Karpas-422 (cell line): ENCODE results near the gene SERPINB6. TPM values are rescaled to one million over a fixed set of nuclear protein-coding genes. Genes with fewer than 3 reads are reported as not detected.

Source experiments
- DNase-seq: peaks from one replicate; pipeline ENCODE4 v3.0.0-alpha.2; 2015
- H2AFZ ChIP-seq: fragments of 200-600 bp; sonication (generic); 2 replicates; pipeline ENCODE4 v1.6.1; 2014; ENCODE audit warnings: antibody characterized with exemption, low read length, mixed read lengths
- H3K27ac ChIP-seq: fragments of 200-600 bp; sonication (generic); 2 replicates; pipeline ENCODE4 v1.5.1; 2014; ENCODE audit warnings: mild to moderate bottlenecking, low read length, moderate library complexity
- H3K27me3 ChIP-seq: fragments of 200-600 bp; sonication (generic); 2 replicates; pipeline ENCODE4 v1.6.1; 2014; ENCODE audit warnings: low read length, mixed read lengths
- H3K36me3 ChIP-seq: fragments of 200-600 bp; sonication (generic); 2 replicates; pipeline ENCODE4 v1.6.1; 2014; ENCODE audit warnings: low read length, mixed read lengths; ENCODE audit not compliant: insufficient read depth
- H3K4me1 ChIP-seq: fragments of 200-600 bp; sonication (generic); 2 replicates; pipeline ENCODE4 v1.6.1; 2014; ENCODE audit warnings: mild to moderate bottlenecking, low read length, mixed read lengths
- H3K4me2 ChIP-seq: fragments of 200-600 bp; sonication (generic); 2 replicates; pipeline ENCODE4 v1.6.1; 2014; ENCODE audit warnings: low read length, low read depth, mild to moderate bottlenecking; ENCODE audit not compliant: poor library complexity, severe bottlenecking
- H3K4me3 ChIP-seq: fragments of 200-600 bp; sonication (generic); 2 replicates; pipeline ENCODE4 v1.5.1; 2014; ENCODE audit warnings: mild to moderate bottlenecking, antibody characterized with exemption, low read length, mixed read lengths
- H3K79me2 ChIP-seq: fragments of 200-600 bp; sonication (generic); 2 replicates; pipeline ENCODE4 v1.6.1; 2014; ENCODE audit warnings: mild to moderate bottlenecking, low read length, mixed read lengths
- H3K9ac ChIP-seq: fragments of 200-600 bp; sonication (generic); 2 replicates; pipeline ENCODE4 v1.6.0; 2014; ENCODE audit warnings: low read length
- H3K9me2 ChIP-seq: fragments of 200-600 bp; sonication (generic), shearing (Covaris generic); replicated peaks from 2 replicates; pipeline ENCODE4 v1.6.0; 2014; ENCODE audit warnings: mild to moderate bottlenecking, low read length, moderate library complexity; ENCODE audit not compliant: insufficient read depth
- H3K9me3 ChIP-seq: fragments of 300-700, 200-600 bp; sonication (generic); 2 replicates; pipeline ENCODE4 v1.6.1; 2014; ENCODE audit warnings: low read length, mixed read lengths
- H4K20me1 ChIP-seq: fragments of 200-600 bp; sonication (generic); 2 replicates; pipeline ENCODE4 v1.6.1; 2014; ENCODE audit warnings: mild to moderate bottlenecking, antibody characterized with exemption, low read length, low read depth; ENCODE audit not compliant: insufficient read depth
- total RNA-seq: library from RNA; depleted of rRNA; stranded (reverse); fragments of >200 nt; shearing (Covaris generic); gene quantifications from 2 replicates; pipeline ENCODE4 v1.2.3, GENCODE V29; 2014; ENCODE audit warnings: low replicate concordance; rRNA removed

Gene SERPINB6
- not detected in 2 replicates for total RNA-seq

GRCh38 chr6:2971420-2972218 is at the start of gene SERPINB6:
Gene SERPINB6, minus strand, starts transcription at chr6:2971567. Its CDS starts 12,235 bp downstream, at chr6:2959332.
- DNase-seq, result no peak
- Histone ChIP-seq H3K4me2 (no peak within 1 kb of the TSS), H3K9ac (no peak within 1 kb of the TSS), H3K4me1 (peaks cover 5% of the 10 kb centered on the region; the same call in 1 of the 2 replicates), H3K9me3 (no peaks in the 10 kb centered on the region), H3K79me2 (no peaks in the 10 kb centered on the region), H3K4me3 (no peak within 1 kb of the TSS), H3K9me2 (no peaks in the 10 kb centered on the region), H2AFZ (no peak within 1 kb of the TSS), H3K27ac (no peak within 1 kb of the TSS), H3K27me3 (no peaks in the 10 kb centered on the region), H4K20me1 (no peaks in the 10 kb centered on the region), H3K36me3 (no peaks in the 10 kb centered on the region)

DNA sequence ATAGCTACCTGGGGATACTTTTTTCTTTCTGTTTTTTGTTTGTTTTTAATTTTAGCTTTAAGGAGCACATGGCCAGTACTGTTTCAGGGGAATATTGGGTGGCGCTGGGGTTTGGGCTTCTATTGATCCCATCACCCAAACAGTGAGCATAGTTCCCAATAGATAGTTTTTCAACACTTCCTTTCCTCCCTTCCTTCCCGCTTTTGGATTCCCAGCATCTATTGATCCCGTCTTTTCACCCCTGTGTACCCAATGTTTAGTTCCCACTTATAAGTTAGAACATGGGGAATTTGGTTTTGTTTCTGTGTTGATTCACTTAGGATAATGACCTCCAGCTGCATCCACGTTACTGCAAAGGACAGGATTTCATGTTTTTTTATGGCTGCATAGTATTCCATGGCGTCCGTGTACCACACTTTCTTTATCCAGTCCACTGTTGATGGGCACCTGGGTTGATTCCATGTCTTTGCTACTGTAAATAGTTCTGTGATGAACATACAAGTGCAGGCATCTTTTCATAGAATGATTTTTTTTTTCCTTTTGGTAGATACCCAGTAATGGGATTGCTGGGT is 48.5 kb upstream of the SERPINB6 start:
- peaks cover 7% of the 10 kb centered on the region for H3K36me3 ChIP-seq
- H3K9me2 ChIP-seq, result no peaks in the 10 kb centered on the region
- H3K4me1 ChIP-seq, result peaks cover 28% of the 10 kb centered on the region
- no peak for DNase-seq
- H4K20me1 ChIP-seq, result no peaks in the 10 kb centered on the region
- H3K9ac ChIP-seq, result no peak overlapping the region
- H2AFZ ChIP-seq, result no peak overlapping the region
- H3K27ac ChIP-seq, result no peak overlapping the region
- H3K27me3 ChIP-seq, result no peaks in the 10 kb centered on the region
- H3K9me3 ChIP-seq, result no peaks in the 10 kb centered on the region
- no peak overlapping the region for H3K4me3 ChIP-seq
- H3K79me2 ChIP-seq, result peaks cover 16% of the 10 kb centered on the region
- H3K4me2 ChIP-seq, result no peak overlapping the region

- Histone ChIP-seq H3K9me3 (no peaks in the 10 kb centered on the region), H4K20me1 (no peaks in the 10 kb centered on the region), H3K4me3 (no peak overlapping the region), H3K36me3 (peaks cover 7% of the 10 kb centered on the region), H3K9me2 (no peaks in the 10 kb centered on the region), H3K79me2 (peaks cover 16% of the 10 kb centered on the region), H3K4me1 (peaks cover 20% of the 10 kb centered on the region), H3K27me3 (no peaks in the 10 kb centered on the region), H3K4me2 (no peak overlapping the region), H3K9ac (no peak overlapping the region), H3K27ac (no peak overlapping the region), H2AFZ (no peak overlapping the region)
- no peak for DNase-seq
Observed at GRCh38 chr6:3019065-3019464, 47.7 kb upstream of the SERPINB6 start.

- no peak for DNase-seq
Observed at GRCh38 chr6:3017304-3017703, 45.9 kb upstream of the SERPINB6 start.

DNA sequence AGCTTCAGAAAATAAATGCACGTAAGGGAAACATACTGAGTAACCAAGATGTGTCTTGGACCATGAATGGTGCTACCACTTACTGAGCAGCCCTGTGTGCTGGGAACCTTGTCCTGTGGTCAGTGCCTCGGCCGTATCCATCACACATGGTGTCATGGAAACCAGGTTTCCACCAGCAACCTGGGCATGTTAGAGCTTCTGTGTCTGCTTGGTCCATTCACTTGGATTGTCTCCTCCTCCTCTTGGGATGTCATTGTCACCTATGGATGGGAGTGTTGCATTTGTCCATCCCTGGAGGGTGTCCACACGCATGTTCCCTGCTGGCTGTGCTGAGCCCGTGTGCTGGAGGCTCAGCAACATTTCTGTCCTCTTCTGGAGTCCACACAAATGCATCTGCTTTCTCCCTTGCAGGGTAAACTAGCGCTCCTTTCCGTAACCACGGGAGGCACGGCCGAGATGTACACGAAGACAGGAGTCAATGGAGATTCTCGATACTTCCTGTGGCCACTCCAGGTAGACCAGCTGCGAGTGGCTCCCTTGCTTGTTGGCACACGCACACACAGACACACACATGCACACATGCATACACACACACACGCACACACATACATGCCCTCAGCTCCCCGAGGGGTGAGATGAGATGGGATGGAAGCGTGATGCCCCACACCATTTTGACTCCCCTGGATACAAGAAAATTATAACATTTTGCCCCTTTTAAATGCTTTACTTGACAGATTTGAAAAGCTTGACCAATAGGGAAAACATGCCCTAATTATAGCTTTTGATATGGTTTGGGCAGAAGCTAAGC is 45.3 kb upstream of the SERPINB6 start:
- no peaks in the 10 kb centered on the region for H3K27me3 ChIP-seq
- no peak overlapping the region for H3K4me3 ChIP-seq
- no peaks in the 10 kb centered on the region for H3K9me2 ChIP-seq
- no peaks in the 10 kb centered on the region for H4K20me1 ChIP-seq
- no peak overlapping the region for H3K4me2 ChIP-seq
- H3K27ac ChIP-seq, result no peak overlapping the region
- DNase-seq, result no peak
- H3K4me1 ChIP-seq, result no peaks in the 10 kb centered on the region
- no peaks in the 10 kb centered on the region for H3K79me2 ChIP-seq
- peaks cover 7% of the 10 kb centered on the region for H3K9me3 ChIP-seq
- peaks cover 7% of the 10 kb centered on the region for H3K36me3 ChIP-seq
- no peak overlapping the region for H3K9ac ChIP-seq
- no peak overlapping the region for H2AFZ ChIP-seq

More at GRCh38 chr6:3017304-3017703, 45.9 kb upstream of the SERPINB6 start:
- Histone ChIP-seq H3K9me2 (no peaks in the 10 kb centered on the region), H3K9me3 (peaks cover 1% of the 10 kb centered on the region; the same call in 1 of the 2 replicates), H3K4me1 (peaks cover 4% of the 10 kb centered on the region), H3K4me3 (no peak overlapping the region), H2AFZ (no peak overlapping the region), H3K27ac (no peak overlapping the region), H3K79me2 (peaks cover 3% of the 10 kb centered on the region; the same call in 1 of the 2 replicates), H3K9ac (no peak overlapping the region), H3K36me3 (peaks cover 7% of the 10 kb centered on the region), H4K20me1 (no peaks in the 10 kb centered on the region), H3K4me2 (no peak overlapping the region), H3K27me3 (no peaks in the 10 kb centered on the region)

GRCh38 chr6:3015144-3015543 is 43.8 kb upstream of the SERPINB6 start:
- no peak for DNase-seq
- Histone ChIP-seq H4K20me1 (no peaks in the 10 kb centered on the region), H3K4me3 (no peak overlapping the region), H3K9ac (no peak overlapping the region), H3K9me3 (peaks cover 22% of the 10 kb centered on the region), H2AFZ (no peak overlapping the region), H3K4me1 (no peaks in the 10 kb centered on the region), H3K27ac (no peak overlapping the region), H3K36me3 (peaks cover 4% of the 10 kb centered on the region), H3K79me2 (no peaks in the 10 kb centered on the region), H3K9me2 (no peaks in the 10 kb centered on the region), H3K27me3 (no peaks in the 10 kb centered on the region), H3K4me2 (no peak overlapping the region)

- H3K27me3 ChIP-seq, result no peaks in the 10 kb centered on the region
- no peak overlapping the region for H3K4me2 ChIP-seq
- H3K9me3 ChIP-seq, result peaks cover 22% of the 10 kb centered on the region
- no peaks in the 10 kb centered on the region for H3K9me2 ChIP-seq
- H3K36me3 ChIP-seq, result no peaks in the 10 kb centered on the region; the same call in 1 of the 2 replicates
- no peak overlapping the region for H3K9ac ChIP-seq
- DNase-seq, result no peak
- H3K4me3 ChIP-seq, result no peak overlapping the region
- H3K4me1 ChIP-seq, result no peaks in the 10 kb centered on the region
- no peaks in the 10 kb centered on the region for H4K20me1 ChIP-seq
- H3K27ac ChIP-seq, result no peak overlapping the region
- H2AFZ ChIP-seq, result no peak overlapping the region
- H3K79me2 ChIP-seq, result no peaks in the 10 kb centered on the region
Observed at GRCh38 chr6:3014675-3015066, 43.3 kb upstream of the SERPINB6 start.
